Endodermal cell (in vitro differentiated cells): ENCODE measurements around the gene A3GALT2. TPM values are rescaled to one million over a fixed set of nuclear protein-coding genes. Genes with fewer than 3 reads are reported as not detected.

Experiments used
- DNase-seq: peaks from one replicate; pipeline ENCODE4 v3.0.0-alpha.2; 2017
- H3K27ac ChIP-seq: 2 replicates; pipeline ENCODE4 v1.5.1; 2013; ENCODE audit warnings: mild to moderate bottlenecking, low read depth, low read length, moderate library complexity
- H3K27me3 ChIP-seq: 2 replicates; pipeline ENCODE4 v1.6.1; 2013; ENCODE audit warnings: mild to moderate bottlenecking, low read length, moderate library complexity; ENCODE audit not compliant: insufficient read depth, control insufficient read depth, poor library complexity, severe bottlenecking
- H3K36me3 ChIP-seq: 2 replicates; pipeline ENCODE4 v1.7.0; 2013; ENCODE audit warnings: mild to moderate bottlenecking, low read length, moderate library complexity; ENCODE audit not compliant: control insufficient read depth, insufficient read depth
- H3K4me1 ChIP-seq: one replicate; pipeline ENCODE4 v1.7.0; 2013; ENCODE audit warnings: low read length; ENCODE audit not compliant: control insufficient read depth, insufficient read depth
- H3K4me3 ChIP-seq: 2 replicates; pipeline ENCODE4 v1.5.1; 2013; ENCODE audit warnings: mild to moderate bottlenecking, low read length, moderate library complexity
- H3K9ac ChIP-seq: 2 replicates; pipeline ENCODE4 v1.6.1; 2013; ENCODE audit warnings: mild to moderate bottlenecking, low read length, moderate library complexity; ENCODE audit not compliant: poor library complexity, severe bottlenecking; ENCODE audit errors: extremely low read depth
- H3K9me3 ChIP-seq: 2 replicates; pipeline ENCODE4 v1.6.1; 2013; ENCODE audit warnings: mild to moderate bottlenecking, low read length, moderate library complexity; ENCODE audit not compliant: control insufficient read depth
- H3K27ac Mint-ChIP-seq: 2 replicates; pipeline ENCODE4 v1.8.0; 2020; ENCODE audit warnings: mixed read lengths
- H3K27me3 Mint-ChIP-seq: 2 replicates; pipeline ENCODE4 v1.8.0; 2021; ENCODE audit warnings: mild to moderate bottlenecking, mixed read lengths; ENCODE audit not compliant: insufficient read depth
- H3K36me3 Mint-ChIP-seq: 2 replicates; pipeline ENCODE4 v1.8.0; 2020; ENCODE audit warnings: low read depth, mixed read lengths
- H3K4me1 Mint-ChIP-seq: 2 replicates; pipeline ENCODE4 v1.8.0; 2020; ENCODE audit warnings: mixed read lengths
- H3K4me3 Mint-ChIP-seq: 2 replicates; pipeline ENCODE4 v1.8.0; 2020; ENCODE audit warnings: mild to moderate bottlenecking, moderate library complexity, mixed read lengths
- H3K9me3 Mint-ChIP-seq: 2 replicates; pipeline ENCODE4 v1.8.0; 2020; ENCODE audit warnings: mild to moderate bottlenecking, mixed read lengths
- CTCF ChIP-seq: fragments of 200-600 bp; sonication (generic); conservative IDR thresholded peaks from 2 replicates; pipeline ENCODE4 v1.5.0; 2021; ENCODE audit warnings: antibody characterized with exemption, mild to moderate bottlenecking
- WGBS, 2 experiments: methylation state at CpG; one replicate each; pipeline versions ENCODE4 v1.1.5 to v1.1.7; 2013; ENCODE audit warnings: missing lambda C conversion rate in 2 of 2, mixed read lengths in 1 of 2; ENCODE audit not compliant: insufficient coverage in 1 of 2, insufficient read length in 1 of 2; 5-methylcytosine and 5-hydroxymethylcytosine counted together
- total RNA-seq, 2 donors: library from RNA; stranded (reverse); fragmentation: NEBNext Ultra II Directional in 1 of 2; extraction: Animal tissue kit (Norgen Biotek cat#: 25700) in 1 of 2; gene quantifications; 2 replicates in 1 of 2; 3 replicates in 1 of 2; pipeline ENCODE4 v1.2.1, GENCODE V29; 2021

The A3GALT2 gene
- total RNA-seq, 2 donors from 2014 or later = not detected

DNA sequence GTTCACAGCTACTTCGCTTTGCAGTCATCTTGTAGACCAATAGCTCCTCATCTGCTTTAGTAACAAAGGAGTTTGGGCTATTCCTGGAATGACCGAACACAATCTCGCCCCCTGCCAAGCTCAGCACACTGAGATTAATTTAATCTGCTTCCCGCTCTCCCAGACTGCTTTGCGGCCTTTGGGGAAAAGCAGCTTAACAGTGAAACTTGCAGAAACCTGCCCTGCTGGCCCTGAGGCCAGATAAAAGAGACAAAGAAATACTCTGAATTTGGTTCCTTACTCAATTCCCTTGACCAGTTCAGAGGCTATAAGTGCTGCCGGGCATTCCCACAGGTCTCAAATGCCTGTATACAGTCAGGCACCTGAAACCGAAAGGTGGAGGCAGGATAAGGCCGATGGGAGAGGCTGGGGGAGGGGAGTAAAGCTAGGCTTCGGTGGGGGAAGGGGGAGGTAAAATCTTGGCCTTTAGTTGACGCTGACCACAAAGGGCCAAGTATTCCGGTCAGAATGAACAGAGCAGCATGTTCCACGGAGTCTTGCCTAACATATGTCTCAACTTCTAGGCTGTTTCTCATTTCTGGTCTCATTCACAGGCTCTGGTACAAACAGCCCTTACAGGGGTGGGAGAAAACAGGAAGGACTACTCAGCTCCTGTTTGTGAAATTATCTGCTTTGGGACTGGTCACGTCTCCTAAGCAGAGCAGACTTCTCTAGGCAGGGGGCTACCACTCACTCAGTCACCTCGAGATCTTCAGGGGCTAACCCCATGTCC is 17.7 kb upstream of the A3GALT2 start:
- Mint-ChIP-seq H3K27ac (peak overlapping the region; percentile 98), H3K36me3 (peaks cover 22% of the 10 kb centered on the region), H3K27me3 (peaks cover 39% of the 10 kb centered on the region), H3K4me1 (peaks cover 76% of the 10 kb centered on the region), H3K9me3 (no peaks in the 10 kb centered on the region), H3K4me3 (peak overlapping the region; percentile 47)
- 35 to 52% methylated on average over 8 to 14 of the region's 14 CpGs for WGBS, 2 experiments
- DNase-seq = peak; percentile 88
- peaks cover 17% of the 10 kb centered on the region for H3K36me3 ChIP-seq
- no peak for TF ChIP-seq CTCF
- H3K9ac ChIP-seq = peak overlapping the region; percentile 80
- peak overlapping the region; percentile 97 for H3K27ac ChIP-seq
- H3K4me3 ChIP-seq = peak overlapping the region; percentile 70
- H3K9me3 ChIP-seq = no peaks in the 10 kb centered on the region
- peaks cover 55% of the 10 kb centered on the region for H3K4me1 ChIP-seq
- no peaks in the 10 kb centered on the region for H3K27me3 ChIP-seq

DNA sequence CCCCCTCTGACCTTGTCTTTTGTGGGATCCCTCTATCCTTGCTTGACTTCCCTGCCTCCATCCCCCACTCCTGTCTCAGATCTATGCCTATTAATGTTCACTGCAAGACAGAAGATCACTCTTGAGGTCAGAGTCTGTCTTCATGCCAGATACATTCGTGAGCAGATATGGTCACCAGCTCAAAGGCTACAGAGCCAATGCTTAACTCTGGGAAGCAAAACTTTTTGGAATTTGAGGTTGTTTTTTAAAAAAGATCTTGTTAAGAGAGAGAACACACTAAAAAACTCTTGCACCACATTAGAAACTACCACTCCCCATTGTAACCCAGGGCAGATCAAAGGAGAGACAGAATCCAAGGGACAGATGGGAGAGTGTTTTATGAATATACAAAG is 17.1 kb upstream of the A3GALT2 start:
- H3K27ac Mint-ChIP-seq = peak overlapping the region; percentile 98

GRCh38 chr1:33337441-33337840 is 16.5 kb upstream of the A3GALT2 start:
- DNase-seq = no peak
- Histone ChIP-seq H3K27me3 (no peaks in the 10 kb centered on the region), H3K9me3 (no peaks in the 10 kb centered on the region), H3K9ac (no peak overlapping the region), H3K4me1 (peaks cover 49% of the 10 kb centered on the region), H3K36me3 (peaks cover 26% of the 10 kb centered on the region), H3K4me3 (no peak overlapping the region), H3K27ac (no peak overlapping the region)
- TF ChIP-seq CTCF = no peak
- Mint-ChIP-seq H3K9me3 (no peaks in the 10 kb centered on the region), H3K36me3 (peaks cover 25% of the 10 kb centered on the region), H3K27me3 (peaks cover 45% of the 10 kb centered on the region), H3K4me3 (no peak overlapping the region), H3K4me1 (peaks cover 65% of the 10 kb centered on the region), H3K27ac (peak overlapping the region; percentile 98)
- 70 to 75% methylated on average over 5 to 6 of the region's 6 CpGs for whole genome bisulfite sequencing, 2 experiments

More for the DNA sequence above, 17.1 kb upstream of the A3GALT2 start:
- Histone ChIP-seq H3K27ac (peak overlapping the region; percentile 97), H3K9ac (peak overlapping the region; percentile 52), H3K4me1 (peaks cover 55% of the 10 kb centered on the region), H3K4me3 (peak overlapping the region; percentile 64), H3K27me3 (no peaks in the 10 kb centered on the region), H3K9me3 (no peaks in the 10 kb centered on the region), H3K36me3 (peaks cover 22% of the 10 kb centered on the region)
- 65% methylated on average over 1 of the region's 1 CpG; no CpG with 5 or more reads in 1 of the 2 experiments for WGBS, 2 experiments
- no peaks in the 10 kb centered on the region for H3K9me3 Mint-ChIP-seq
- H3K27me3 Mint-ChIP-seq = peaks cover 42% of the 10 kb centered on the region
- peaks cover 72% of the 10 kb centered on the region for H3K4me1 Mint-ChIP-seq
- no peak for DNase-seq
- peaks cover 24% of the 10 kb centered on the region for H3K36me3 Mint-ChIP-seq
- peak overlapping the region; percentile 47 for H3K4me3 Mint-ChIP-seq
- TF ChIP-seq CTCF = no peak
